Smooth muscle cell (in vitro differentiated cells): ENCODE data around the gene DCTD. TPM values are rescaled to one million over a fixed set of nuclear protein-coding genes. Genes with fewer than 3 reads are reported as not detected.

Experiments used
- DNase-seq: peaks from one replicate; lab custom pipeline; 2025; ENCODE audit not compliant: unreplicated experiment; lab: John Stamatoyannopoulos, UW
- H2AFZ ChIP-seq: fragments of 200-600 bp; sonication (generic); 2 replicates; pipeline ENCODE4 v1.6.0; 2016; ENCODE audit warnings: antibody characterized with exemption, low read depth, mild to moderate bottlenecking
- H3F3A ChIP-seq: fragments of 200-600 bp; sonication (generic); 2 replicates; pipeline ENCODE4 v1.6.0; 2017; ENCODE audit warnings: antibody characterized with exemption, low read depth
- H3K27ac ChIP-seq: fragments of 200-600 bp; sonication (generic); 2 replicates; pipeline ENCODE4 v1.5.1; 2016; ENCODE audit warnings: low read depth, mild to moderate bottlenecking
- H3K27me3 ChIP-seq: fragments of 200-600 bp; sonication (generic); 2 replicates; pipeline ENCODE4 v1.6.1; 2016; ENCODE audit warnings: low read depth, mild to moderate bottlenecking
- H3K36me3 ChIP-seq: fragments of 200-600 bp; sonication (generic); 2 replicates; pipeline ENCODE4 v1.5.1; 2016; ENCODE audit warnings: low read depth
- H3K4me1 ChIP-seq: fragments of 200-600 bp; sonication (generic); 2 replicates; pipeline ENCODE4 v1.5.1; 2016; ENCODE audit warnings: low read depth
- H3K4me2 ChIP-seq: fragments of 200-600 bp; sonication (generic); 2 replicates; pipeline ENCODE4 v1.6.0; 2016; ENCODE audit warnings: mild to moderate bottlenecking
- H3K4me3 ChIP-seq: fragments of 200-600 bp; sonication (generic); 2 replicates; pipeline ENCODE4 v1.5.1; 2016; ENCODE audit warnings: mild to moderate bottlenecking
- H3K79me2 ChIP-seq: fragments of 200-600 bp; sonication (generic); 2 replicates; pipeline ENCODE4 v1.6.0; 2016; ENCODE audit warnings: low read depth, mild to moderate bottlenecking
- H3K9ac ChIP-seq: fragments of 200-600 bp; sonication (generic); 2 replicates; pipeline ENCODE4 v1.6.0; 2016; ENCODE audit warnings: low read depth
- H3K9me3 ChIP-seq: fragments of 200-600 bp; sonication (generic); replicated peaks from 2 replicates; pipeline ENCODE4 v1.5.1; 2016; ENCODE audit warnings: low read depth
- H4K20me1 ChIP-seq: fragments of 200-600 bp; sonication (generic); 2 replicates; pipeline ENCODE4 v1.6.0; 2016; ENCODE audit warnings: low read depth
- CTCF ChIP-seq: fragments of 200-600 bp; sonication (generic); IDR thresholded peaks from 2 replicates; pipeline ENCODE4 v1.5.1; 2017; ENCODE audit warnings: borderline replicate concordance, mild to moderate bottlenecking, antibody characterized with exemption; ENCODE audit not compliant: insufficient read depth, poor library complexity, severe bottlenecking
- WGBS: methylation state at CpG from one replicate; pipeline ENCODE4 v1.1.7; 2016; ENCODE audit warnings: low lambda C conversion rate; 5-methylcytosine and 5-hydroxymethylcytosine counted together
- polyA plus RNA-seq: library from polyadenylated mRNA; unstranded; fragments of >200 nt; fragmentation: Nextera tagmentation; extraction: Ambion mirVana; gene quantifications from 2 replicates; pipeline ENCODE4 v1.2.1, GENCODE V29; 2016
- total RNA-seq: library from RNA; depleted of rRNA; stranded (reverse); fragments of >200 nt; gene quantifications from 2 replicates; pipeline ENCODE4 v1.2.3, GENCODE V29; 2014

DCTD gene
- total and polyA plus RNA-seq, 2 experiments from 2014 or later = 84.4 to 85.3 TPM

GRCh38 chr4:182861346-182861745, 55.8 kb downstream of the DCTD start:
- Histone ChIP-seq H2AFZ (no peak overlapping the region), H3K9me3 (no peaks in the 10 kb centered on the region), H3K4me3 (no peak overlapping the region), H3K36me3 (no peaks in the 10 kb centered on the region), H3K9ac (no peak overlapping the region), H3F3A (no peaks in the 10 kb centered on the region), H4K20me1 (no peaks in the 10 kb centered on the region), H3K27ac (no peak overlapping the region), H3K4me1 (peaks cover 10% of the 10 kb centered on the region), H3K4me2 (no peak overlapping the region), H3K79me2 (no peaks in the 10 kb centered on the region), H3K27me3 (no peaks in the 10 kb centered on the region)
- no peak for TF ChIP-seq CTCF
- no peak for DNase-seq
- WGBS = 86% methylated on average over 10 of the region's 10 CpGs

- Histone ChIP-seq H3K27me3 (no peaks in the 10 kb centered on the region), H3K9me3 (no peaks in the 10 kb centered on the region), H3K36me3 (no peaks in the 10 kb centered on the region), H3K4me2 (no peak overlapping the region), H4K20me1 (no peaks in the 10 kb centered on the region), H3F3A (no peaks in the 10 kb centered on the region), H3K27ac (no peak overlapping the region), H2AFZ (no peak overlapping the region), H3K79me2 (no peaks in the 10 kb centered on the region), H3K4me1 (no peaks in the 10 kb centered on the region), H3K9ac (no peak overlapping the region), H3K4me3 (no peak overlapping the region)
- DNase-seq = no peak
- WGBS = 92% methylated on average over 2 of the region's 2 CpGs
- no peak for TF ChIP-seq CTCF
Observed at GRCh38 chr4:182859730-182860129, 57.5 kb downstream of the DCTD start.

GRCh38 chr4:182858711-182859110, 58.5 kb downstream of the DCTD start:
- DNase-seq = no peak
- no peaks in the 10 kb centered on the region for H3F3A ChIP-seq
- H4K20me1 ChIP-seq = no peaks in the 10 kb centered on the region
- WGBS = 87% methylated on average over 4 of the region's 4 CpGs
- H3K9ac ChIP-seq = no peak overlapping the region
- no peaks in the 10 kb centered on the region for H3K27me3 ChIP-seq
- no peaks in the 10 kb centered on the region for H3K4me1 ChIP-seq
- H3K9me3 ChIP-seq = no peaks in the 10 kb centered on the region
- no peaks in the 10 kb centered on the region for H3K36me3 ChIP-seq
- no peak for TF ChIP-seq CTCF
- no peak overlapping the region for H3K4me2 ChIP-seq
- no peaks in the 10 kb centered on the region for H3K79me2 ChIP-seq
- no peak overlapping the region for H3K27ac ChIP-seq
- H3K4me3 ChIP-seq = no peak overlapping the region
- no peak overlapping the region for H2AFZ ChIP-seq

- WGBS = 93% methylated on average over 15 of the region's 15 CpGs
- TF ChIP-seq CTCF = no peak
Observed at GRCh38 chr4:182856862-182857261, 60.3 kb downstream of the DCTD start.

More at GRCh38 chr4:182856862-182857261, 60.3 kb downstream of the DCTD start:
- DNase-seq = no peak
- no peak overlapping the region for H3K4me2 ChIP-seq
- H3K27me3 ChIP-seq = no peaks in the 10 kb centered on the region
- no peaks in the 10 kb centered on the region for H4K20me1 ChIP-seq
- H3F3A ChIP-seq = no peaks in the 10 kb centered on the region
- no peaks in the 10 kb centered on the region for H3K36me3 ChIP-seq
- no peaks in the 10 kb centered on the region for H3K9me3 ChIP-seq
- H3K79me2 ChIP-seq = no peaks in the 10 kb centered on the region
- no peak overlapping the region for H3K9ac ChIP-seq
- no peak overlapping the region for H3K4me3 ChIP-seq
- no peaks in the 10 kb centered on the region for H3K4me1 ChIP-seq
- H3K27ac ChIP-seq = no peak overlapping the region
- H2AFZ ChIP-seq = no peak overlapping the region
